HG02623 (cell line): ENCODE measurements around the gene TPK1.

Source experiments
- ATAC-seq: cut with Tn5 transposase; IDR thresholded peaks from one replicate; pipeline ENCODE4 v1.9.1; 2021; ENCODE audit warnings: moderate library complexity; ENCODE audit not compliant: unreplicated experiment

Gene TPK1

GRCh38 chr7:144487901-144488300, 348.0 kb downstream of the TPK1 start:
- no peak for ATAC-seq

GRCh38 chr7:144484445-144484844, 351.4 kb downstream of the TPK1 start:
- ATAC-seq, result no peak

- ATAC-seq, result no peak
Observed at GRCh38 chr7:144483189-144483588, 352.7 kb downstream of the TPK1 start.

- no peak for ATAC-seq
Observed at GRCh38 chr7:144481833-144482232, 354.0 kb downstream of the TPK1 start.

- ATAC-seq, result no peak
Observed at GRCh38 chr7:144477348-144477747, 358.5 kb downstream of the TPK1 start.

GRCh38 chr7:144474800-144475615, 360.8 kb downstream of the TPK1 start:
- ATAC-seq, result no peak

- no peak for ATAC-seq
Observed at GRCh38 chr7:144474363-144474762, 361.5 kb downstream of the TPK1 start.

GRCh38 chr7:144473908-144474307, 361.9 kb downstream of the TPK1 start:
- ATAC-seq, result no peak

GRCh38 chr7:144470078-144470477, 365.8 kb downstream of the TPK1 start:
- no peak for ATAC-seq

- no peak for ATAC-seq
Observed at GRCh38 chr7:144468990-144469732, 366.7 kb downstream of the TPK1 start.

- ATAC-seq, result no peak
Observed at GRCh38 chr7:144459635-144460034, 376.2 kb downstream of the TPK1 start.

- ATAC-seq, result no peak
Observed at GRCh38 chr7:144455040-144455404, 380.8 kb downstream of the TPK1 start.

GRCh38 chr7:144454256-144455039, 381.4 kb downstream of the TPK1 start:
- no peak for ATAC-seq

- peak; percentile 50 for ATAC-seq
Observed at GRCh38 chr7:144452064-144452463, 383.8 kb downstream of the TPK1 start.

GRCh38 chr7:144445590-144445989, 390.3 kb downstream of the TPK1 start:
- ATAC-seq, result no peak

- ATAC-seq, result no peak
Observed at GRCh38 chr7:144439717-144440205, 396.1 kb downstream of the TPK1 start.

- ATAC-seq, result no peak
Observed at GRCh38 chr7:144438759-144439158, 397.1 kb downstream of the TPK1 start.

GRCh38 chr7:144437370-144438191, 398.3 kb downstream of the TPK1 start:
- peak; percentile 61 for ATAC-seq

GRCh38 chr7:144436500-144436899, 399.4 kb downstream of the TPK1 start:
- no peak for ATAC-seq

GRCh38 chr7:144428431-144428830, 407.4 kb downstream of the TPK1 start:
- no peak for ATAC-seq
